Measurements from ENCODE around the gene MAST1.
"Not testable (repeated sequence)": the region's sequence is repeated elsewhere in the genome, so short reads cannot be mapped to it uniquely, and the experiment has no call there.

The MAST1 gene

DNA sequence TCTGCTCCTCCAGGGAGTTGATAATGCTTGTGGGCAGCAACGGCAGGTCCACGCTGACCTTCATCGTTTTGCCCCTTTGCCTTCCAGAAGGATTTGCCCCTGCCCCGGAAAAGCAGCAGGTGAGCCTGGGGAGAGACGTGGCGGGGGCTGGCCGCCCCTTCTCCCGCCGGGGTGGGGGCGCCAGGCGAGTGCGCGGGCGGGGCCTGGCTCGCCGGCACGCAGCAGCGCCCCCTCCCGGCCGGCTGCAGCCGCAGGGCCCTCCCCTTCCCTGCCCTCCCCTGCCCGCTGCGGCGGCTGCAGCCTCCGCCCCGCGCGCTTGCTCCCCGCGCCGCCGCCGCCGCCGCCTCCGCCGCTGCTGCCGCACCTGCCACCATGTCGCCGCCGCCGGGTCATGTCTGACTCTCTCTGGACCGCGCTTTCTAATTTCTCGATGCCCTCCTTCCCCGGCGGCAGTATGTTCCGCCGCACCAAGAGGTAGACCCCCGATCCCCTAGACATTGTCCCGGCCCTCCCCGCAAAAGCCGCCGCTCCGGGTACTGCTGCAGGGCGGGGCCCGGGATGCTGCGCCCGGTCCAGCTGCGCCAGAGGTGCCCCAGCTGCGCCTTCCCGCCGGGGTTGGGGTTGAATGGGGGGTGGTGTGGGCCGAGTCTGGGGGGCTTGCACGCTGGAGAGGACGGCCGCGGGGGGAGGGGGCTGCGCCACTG lies at the start of gene MAST1:
MAST1 (plus strand) TSS at position 334 of the 704 bp plus-strand sequence; CDS start at position 392, 58 bp downstream.
- no peak for DNase-seq (ENCODE audit: low read depth)

DNA sequence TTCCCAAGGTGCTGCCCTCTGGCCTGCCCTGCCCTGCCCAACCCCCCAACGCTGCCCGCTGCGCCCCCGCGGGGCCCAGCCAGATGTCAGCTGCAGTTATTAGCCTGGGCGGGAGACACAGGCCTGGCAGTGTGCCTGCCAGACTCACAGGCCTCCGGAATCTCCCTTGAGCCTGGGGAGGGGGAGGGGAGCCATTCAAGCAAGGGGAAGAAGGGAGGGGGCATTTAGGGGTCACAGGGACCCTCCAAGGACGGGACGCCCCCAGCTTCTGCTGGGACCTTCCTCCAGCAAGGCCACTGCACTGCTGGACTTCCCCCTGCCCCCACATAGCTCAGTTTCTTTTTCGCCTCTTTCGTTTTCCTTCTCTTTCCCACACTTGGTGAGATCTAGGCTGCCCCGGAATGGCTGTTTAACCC lies 49.6 kb upstream of the MAST1 start:
- DNase-seq (ENCODE audit: low read depth): no peak

DNA sequence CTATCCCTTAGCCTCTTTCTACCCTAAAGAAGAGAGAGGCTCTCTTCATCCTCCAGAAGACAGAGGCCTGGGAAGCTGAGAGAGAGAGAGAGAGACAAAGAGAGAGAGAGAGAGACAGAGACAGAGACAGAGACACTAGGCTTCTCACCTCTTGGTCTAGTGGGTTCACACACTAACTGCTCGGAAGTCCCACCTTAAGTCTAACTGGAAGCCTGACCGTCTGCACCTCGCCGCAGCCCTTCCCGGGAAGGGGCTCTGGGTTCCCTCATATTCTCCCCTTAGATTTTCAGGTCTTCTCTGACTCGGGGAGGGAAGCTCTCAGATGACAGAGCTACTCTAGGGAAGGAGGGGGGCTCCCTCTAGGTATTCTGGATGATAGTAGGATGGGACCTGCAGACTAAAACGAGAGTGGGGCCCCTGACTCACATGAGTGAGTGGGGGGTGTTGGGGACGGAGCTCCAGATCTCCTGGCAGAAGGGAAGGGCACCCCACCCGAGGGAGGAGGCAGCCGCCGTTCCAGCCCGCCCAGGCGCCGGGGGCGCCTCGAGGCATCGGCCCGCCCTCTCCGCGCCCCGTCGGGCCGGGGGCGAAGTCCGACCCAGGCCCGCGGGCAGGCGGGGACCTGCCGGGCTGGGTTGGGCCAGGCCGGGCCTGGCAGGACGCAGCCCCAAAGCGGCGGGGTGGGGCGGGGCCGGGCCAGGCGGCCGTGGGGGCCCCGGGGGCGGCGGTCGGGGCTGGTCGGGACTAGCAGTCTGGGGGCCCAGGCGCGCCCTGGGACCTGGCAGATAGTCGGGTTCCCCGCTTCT lies 49.0 kb upstream of the MAST1 start:
- DNase-seq (ENCODE audit: low read depth): no peak

DNA sequence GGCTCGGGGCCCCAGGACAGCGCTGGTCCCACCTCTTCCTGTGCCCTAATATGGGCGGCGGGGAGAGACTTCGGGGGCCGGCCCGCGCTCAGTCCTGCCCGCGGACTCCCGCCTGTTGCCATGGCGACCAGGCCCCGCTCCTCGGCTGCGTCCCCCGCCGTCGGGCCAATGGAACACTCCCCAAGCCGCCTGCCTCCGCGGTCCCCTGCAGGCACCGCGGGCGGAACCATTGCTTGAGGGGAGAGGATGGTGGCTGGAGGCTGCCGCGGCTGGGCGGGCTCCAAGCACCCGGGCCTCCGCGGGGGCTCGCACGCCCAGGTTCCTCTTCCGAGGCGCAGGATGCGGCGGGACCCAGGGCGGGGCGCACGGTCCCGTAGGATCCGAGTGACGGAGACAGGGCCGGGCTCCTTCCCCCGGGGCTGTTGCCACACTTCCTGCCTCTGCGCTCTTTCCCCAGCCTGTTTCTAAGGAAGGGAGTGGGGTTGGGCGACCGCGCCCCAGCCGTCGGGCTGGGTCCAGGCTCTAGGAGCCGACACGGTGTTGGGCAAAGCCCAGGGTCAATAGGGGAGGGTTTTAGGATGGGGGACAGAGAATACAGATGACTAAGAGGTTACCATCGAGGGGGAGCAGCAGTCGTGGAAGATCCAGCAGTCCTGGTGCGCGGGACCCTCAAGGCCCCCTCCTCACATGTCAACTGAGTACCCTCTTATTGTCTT lies 48.3 kb upstream of the MAST1 start:
- peak; percentile 94 for DNase-seq (ENCODE audit: low read depth)

DNA sequence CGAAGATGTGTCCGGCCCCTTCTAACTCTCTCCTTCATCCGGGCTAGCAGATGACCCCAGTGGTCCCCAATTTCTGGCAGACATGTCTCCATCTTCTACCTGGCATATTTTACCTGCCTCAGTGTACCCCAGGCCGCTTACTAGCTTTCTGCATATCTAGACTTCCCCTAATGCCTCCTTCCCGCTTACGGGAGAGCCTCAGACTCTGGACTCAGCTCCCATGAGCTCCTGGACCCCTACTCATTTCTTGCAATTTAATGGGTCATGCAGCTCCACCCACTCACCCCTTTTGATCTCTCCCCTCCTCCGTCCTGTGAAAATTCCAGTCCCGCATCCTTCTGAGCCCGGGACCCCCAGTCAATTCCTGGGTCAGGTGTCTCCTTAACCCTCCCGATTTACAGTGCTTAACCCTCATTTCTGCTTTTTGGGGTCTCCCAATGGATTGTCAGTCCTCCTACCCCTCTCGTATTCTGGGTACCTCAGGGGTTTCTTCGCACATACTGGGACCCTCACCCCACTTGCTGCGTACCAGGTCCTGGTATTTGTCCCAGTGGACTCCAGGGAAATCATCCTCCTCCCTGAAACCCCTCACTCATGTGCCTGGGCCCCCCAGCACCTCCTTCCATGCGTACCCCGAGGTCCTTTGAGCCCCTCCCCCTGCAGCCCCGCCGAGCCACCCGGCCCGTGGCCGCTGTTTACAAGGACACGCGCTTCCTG lies 47.5 kb upstream of the MAST1 start:
- no peak for DNase-seq (ENCODE audit: low read depth)

DNA sequence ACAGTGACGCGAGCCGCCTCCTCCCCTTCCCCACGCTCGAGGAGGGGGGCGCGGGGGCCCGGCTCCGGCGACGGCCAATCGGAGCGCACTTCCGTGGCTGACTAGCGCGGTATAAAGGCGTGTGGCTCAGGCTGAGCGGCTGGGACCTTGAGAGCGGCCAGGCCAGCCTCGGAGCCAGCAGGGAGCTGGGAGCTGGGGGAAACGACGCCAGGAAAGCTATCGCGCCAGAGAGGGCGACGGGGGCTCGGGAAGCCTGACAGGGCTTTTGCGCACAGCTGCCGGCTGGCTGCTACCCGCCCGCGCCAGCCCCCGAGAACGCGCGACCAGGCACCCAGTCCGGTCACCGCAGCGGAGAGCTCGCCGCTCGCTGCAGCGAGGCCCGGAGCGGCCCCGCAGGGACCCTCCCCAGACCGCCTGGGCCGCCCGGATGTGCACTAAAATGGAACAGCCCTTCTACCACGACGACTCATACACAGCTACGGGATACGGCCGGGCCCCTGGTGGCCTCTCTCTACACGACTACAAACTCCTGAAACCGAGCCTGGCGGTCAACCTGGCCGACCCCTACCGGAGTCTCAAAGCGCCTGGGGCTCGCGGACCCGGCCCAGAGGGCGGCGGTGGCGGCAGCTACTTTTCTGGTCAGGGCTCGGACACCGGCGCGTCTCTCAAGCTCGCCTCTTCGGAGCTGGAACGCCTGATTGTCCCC lies 46.8 kb upstream of the MAST1 start, which contains the start of gene JUNB:
JUNB (plus strand) TSS at position 142 of the 706 bp plus-strand sequence; CDS start at position 428, 286 bp downstream.
- DNase-seq (ENCODE audit: low read depth): peak; percentile 95

DNA sequence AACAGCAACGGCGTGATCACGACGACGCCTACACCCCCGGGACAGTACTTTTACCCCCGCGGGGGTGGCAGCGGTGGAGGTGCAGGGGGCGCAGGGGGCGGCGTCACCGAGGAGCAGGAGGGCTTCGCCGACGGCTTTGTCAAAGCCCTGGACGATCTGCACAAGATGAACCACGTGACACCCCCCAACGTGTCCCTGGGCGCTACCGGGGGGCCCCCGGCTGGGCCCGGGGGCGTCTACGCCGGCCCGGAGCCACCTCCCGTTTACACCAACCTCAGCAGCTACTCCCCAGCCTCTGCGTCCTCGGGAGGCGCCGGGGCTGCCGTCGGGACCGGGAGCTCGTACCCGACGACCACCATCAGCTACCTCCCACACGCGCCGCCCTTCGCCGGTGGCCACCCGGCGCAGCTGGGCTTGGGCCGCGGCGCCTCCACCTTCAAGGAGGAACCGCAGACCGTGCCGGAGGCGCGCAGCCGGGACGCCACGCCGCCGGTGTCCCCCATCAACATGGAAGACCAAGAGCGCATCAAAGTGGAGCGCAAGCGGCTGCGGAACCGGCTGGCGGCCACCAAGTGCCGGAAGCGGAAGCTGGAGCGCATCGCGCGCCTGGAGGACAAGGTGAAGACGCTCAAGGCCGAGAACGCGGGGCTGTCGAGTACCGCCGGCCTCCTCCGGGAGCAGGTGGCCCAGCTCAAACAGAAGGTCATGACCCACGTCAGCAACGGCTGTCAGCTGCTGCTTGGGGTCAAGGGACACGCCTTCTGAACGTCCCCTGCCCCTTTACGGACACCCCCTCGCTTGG lies 46.1 kb upstream of the MAST1 start:
- DNase-seq (ENCODE audit: low read depth): no peak

DNA sequence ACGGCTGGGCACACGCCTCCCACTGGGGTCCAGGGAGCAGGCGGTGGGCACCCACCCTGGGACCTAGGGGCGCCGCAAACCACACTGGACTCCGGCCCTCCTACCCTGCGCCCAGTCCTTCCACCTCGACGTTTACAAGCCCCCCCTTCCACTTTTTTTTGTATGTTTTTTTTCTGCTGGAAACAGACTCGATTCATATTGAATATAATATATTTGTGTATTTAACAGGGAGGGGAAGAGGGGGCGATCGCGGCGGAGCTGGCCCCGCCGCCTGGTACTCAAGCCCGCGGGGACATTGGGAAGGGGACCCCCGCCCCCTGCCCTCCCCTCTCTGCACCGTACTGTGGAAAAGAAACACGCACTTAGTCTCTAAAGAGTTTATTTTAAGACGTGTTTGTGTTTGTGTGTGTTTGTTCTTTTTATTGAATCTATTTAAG lies 45.4 kb upstream of the MAST1 start:
- no peak for DNase-seq (ENCODE audit: low read depth)

DNA sequence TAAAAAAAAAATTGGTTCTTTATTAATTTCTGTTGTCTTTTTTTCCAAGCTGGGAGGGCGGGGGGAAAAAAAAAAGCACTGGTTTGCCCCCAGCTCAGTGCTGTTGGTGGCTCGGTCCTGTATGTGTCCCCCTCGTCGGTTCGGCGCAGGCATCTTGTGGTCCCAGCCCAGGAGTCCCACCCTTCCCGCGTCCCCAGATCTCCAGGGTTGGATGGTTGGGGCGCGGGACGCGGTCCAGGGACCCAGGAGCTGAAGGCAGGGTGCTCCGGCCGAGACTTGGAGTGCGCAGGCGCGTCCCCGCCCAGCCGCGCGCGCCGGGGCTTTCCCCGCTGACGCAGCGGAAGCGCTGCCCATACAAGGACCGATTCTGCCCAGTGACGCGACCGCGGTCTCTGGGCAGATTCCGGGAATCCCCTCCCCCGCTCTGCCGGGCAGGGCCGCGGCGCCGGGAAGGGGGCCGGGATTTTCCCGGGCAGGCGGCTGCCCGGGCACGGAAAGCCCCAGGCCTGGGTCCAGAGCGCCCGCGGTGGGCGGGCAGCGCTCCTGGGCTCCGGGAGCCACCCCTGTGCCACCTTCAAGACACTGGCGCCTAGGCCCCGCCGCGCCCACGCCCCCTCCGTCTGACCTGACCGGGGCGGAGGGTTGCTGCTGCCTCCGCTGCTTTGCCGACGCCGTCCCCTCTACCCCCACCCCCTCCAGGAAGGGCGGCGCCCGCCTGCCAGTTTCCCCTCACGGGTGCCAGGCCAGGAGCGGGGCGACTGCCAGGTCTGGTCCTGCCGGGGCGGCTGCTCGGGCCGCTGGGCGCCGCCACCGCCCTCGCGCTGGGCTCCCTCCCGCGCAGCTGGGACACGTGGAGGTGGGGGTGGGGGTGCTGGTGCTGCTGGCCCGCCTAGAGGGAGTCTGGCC lies 44.8 kb upstream of the MAST1 start:
- DNase-seq (ENCODE audit: low read depth): peak; percentile 83

DNA sequence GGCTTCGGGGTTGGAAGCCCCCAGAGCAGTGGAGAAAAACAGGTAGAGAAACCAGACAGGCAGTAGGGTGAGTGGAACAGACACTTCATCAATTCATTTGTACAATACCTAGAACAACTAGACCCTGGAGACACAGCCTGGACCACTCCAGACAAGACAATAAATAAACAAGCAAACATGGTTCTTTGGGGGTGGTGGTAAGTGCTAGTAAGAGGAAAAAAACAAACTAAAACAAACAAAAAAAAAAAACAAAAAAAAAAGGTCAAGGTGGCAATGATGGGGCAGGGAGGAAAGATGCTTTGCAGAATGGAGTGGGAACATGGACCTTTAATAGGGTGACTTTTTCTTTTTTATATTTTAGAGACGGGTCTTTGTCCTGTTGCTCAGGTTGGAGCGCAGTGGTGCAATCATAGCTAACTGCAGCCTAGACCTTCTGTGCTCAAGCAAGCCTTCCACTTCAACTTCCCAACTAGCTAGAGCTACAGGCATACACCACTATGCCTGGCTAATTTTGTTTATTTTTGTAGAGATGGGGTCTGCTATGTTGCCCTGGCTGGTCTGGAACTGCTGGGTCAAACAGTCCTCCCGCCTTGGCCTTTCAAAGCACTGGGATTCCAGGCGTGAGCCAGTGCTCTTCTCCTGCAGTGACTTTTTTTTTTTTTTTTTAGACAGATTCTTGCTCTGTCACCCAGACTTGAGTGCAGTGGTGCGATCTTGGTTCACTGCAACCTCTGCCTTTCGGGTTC lies 43.9 kb upstream of the MAST1 start:
- DNase-seq (ENCODE audit: low read depth): no peak

DNA sequence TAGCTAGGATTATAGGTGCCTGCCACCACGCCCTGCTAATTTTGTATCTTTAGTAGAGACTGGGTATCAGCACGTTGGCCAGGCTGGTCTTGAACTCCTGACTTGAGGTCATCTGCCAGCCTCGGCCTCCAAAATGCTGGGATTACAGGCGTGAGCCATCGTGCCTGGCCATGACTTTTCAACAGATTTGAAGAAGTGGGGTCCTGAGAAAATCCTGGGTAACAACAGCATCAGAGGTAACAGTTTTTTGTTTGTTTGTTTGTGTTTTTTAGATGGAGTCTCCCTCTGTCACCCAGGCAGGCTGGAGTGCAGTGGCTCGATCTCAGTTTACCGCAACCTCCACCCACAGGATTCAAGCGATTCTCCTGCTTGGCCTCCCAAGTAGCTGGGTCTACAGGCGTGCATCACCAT lies 43.3 kb upstream of the MAST1 start:
- no peak for DNase-seq (ENCODE audit: low read depth)

DNA sequence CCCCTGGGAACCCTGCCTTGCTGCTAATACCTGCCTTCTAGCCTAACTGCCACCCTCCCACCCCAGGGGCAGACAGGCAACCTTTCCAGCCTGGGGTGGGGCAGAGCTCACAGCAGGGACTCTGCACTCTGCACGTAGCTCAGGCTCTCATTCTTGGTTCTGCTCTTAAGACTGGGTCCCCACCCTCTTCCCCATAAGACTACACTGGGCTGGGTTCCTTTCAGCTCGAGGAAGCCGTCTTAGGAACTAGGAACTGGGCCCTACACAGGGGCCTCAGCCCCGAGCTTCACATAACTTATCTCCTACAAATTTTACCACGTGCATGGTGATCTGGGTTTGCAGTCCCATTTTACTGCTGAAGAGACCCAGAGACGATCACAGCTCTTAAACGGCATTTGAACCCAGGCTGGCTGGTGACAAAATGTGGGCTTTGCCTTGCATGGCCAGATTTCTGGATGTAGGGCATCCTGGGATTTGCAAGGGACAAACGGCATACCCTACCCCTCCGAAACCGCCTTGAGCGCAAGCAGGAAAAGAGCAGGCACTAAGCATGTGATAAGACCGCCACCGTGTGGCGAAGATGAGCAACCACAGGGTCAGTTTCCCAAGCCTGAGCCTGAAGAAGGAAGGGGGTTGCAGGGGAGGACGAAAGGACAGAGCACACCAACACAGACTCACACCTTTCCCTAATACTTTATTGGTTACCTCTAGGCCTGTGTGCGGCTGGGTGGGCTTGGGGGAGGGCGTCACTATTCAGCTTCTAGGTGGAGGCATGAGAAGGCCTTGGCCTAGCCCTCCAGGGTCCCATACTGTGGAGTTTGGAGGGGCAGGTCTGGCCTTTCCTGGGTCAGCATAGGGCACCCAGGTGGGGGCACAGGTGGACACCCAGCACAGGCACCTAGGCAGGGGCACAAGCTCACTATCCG lies 41.9 kb upstream of the MAST1 start:
- peak; percentile 52 for DNase-seq (ENCODE audit: low read depth)

DNA sequence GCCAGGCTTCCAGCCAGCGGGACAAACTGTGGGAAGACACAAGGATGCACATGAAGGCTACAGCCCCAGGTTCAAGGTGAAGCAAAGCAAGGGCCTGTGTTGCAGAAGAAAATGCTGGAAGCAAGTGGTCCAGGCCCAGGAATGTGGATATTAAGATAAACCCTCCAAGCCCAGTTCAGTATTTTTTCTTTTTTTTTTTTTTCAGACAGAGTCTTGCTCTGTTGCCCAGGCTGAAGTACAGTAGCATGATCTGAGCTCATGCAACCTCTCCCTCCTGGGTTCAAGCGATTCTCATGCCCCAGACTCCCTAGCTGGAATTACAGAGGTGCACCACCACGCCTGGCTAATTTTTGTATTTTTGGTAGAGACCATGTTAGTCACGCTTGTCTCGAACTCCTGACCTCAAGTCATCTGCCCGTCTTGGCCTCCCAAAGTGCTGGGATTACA lies 41.2 kb upstream of the MAST1 start:
- no peak for DNase-seq (ENCODE audit: low read depth)

DNA sequence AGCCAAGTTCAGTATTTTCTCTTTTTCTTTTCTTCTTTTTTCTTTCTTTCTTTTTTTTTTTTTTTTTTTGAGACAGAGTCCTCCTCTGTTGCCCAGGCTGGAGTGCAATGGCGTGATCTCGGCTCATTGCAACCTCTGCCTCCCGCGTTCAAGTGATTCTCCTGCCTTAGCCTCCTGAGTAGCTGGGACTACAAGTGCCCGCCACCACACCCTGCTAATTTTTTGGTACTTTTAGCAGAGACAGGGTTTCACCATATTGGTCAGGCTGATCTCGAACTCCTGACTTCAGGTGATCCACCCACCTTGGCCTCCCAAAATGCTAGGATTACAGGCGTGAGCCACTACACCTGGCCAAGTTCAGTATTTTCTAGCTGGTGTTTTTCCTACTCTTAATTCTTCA lies 40.7 kb upstream of the MAST1 start:
- not testable (repeated sequence) for DNase-seq (ENCODE audit: low read depth)

DNA sequence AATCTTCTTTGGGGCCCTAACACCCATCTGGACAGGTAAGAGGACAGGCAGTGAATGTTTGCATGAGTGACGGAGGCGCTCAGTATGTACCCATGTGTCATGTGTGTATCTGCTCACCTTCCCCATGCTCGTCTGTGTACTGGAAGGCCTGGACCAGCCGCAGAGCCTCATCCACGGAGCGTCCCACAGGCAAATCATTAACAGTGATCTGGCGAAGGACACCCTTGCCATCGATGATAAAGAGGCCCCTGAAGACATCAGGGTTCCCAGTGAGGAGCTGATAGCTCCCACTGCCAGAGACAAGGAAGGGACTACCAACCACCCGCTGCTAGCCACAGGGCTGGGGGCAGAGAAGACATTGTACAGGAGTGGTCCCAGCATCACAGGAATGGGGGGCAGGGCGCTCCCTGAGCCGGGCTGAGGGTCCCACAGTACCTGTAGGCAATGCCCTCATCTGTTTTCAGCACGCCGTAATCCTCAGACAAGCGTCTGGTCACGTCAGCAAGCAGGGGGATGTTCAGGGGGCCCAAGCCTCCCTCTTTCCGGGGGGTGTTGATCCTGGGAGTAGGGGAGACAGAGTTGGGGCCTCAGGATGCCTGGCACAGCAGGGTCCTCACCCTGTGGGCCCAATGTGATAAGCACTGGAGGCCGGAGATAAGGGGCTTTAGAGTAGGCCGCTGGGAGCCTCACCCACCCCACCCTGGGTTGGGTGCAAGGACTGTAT lies 38.4 kb upstream of the MAST1 start:
- no peak for DNase-seq (ENCODE audit: low read depth)

DNA sequence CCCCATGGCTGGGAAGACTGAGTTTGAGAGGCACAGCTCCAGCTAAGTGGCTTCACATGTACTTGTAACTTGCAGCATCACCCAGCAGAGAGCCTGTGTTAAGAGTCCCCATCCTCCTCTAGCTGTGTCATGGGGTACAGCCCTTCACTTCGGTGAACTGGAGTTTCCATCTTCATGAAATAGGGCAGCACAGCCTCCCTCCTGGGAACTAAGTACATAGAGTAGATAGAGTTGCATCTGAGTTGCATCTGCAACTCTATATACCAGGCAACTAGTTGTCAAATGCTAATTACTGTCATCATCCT lies 37.9 kb upstream of the MAST1 start:
- no peak for DNase-seq (ENCODE audit: low read depth)

DNA sequence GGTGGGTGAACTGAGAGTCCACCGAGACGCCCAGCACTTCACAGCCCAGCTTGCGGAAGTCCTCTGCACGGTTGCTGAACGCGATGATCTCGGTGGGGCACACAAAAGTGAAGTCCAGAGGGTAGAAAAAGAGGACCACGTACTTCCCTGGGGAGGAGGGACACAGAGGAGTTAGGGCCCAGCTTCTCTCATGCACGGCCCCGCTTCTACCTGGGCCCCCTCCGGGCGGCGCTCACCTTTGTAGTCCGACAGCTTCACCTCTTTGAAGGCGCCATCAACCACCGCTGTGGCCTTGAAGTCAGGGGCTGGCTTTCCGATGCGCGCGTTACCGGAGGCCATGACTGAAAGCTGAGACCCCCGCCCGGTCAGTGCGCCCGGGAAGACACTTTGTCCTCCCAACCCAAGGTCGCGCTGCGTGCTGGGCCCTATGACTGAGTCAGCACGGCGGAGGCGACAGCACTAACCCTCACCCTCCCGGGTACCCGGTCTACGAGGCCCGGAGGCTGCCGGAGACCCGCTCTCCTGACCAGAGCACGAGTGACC lies 37.3 kb upstream of the MAST1 start:
- no peak for DNase-seq (ENCODE audit: low read depth)
